Fibroblast of mammary gland (primary cell): ENCODE data around the gene COL11A2.

Source experiments
- DNase-seq: peaks from one replicate; pipeline ENCODE4 v3.0.0-alpha.2; 2010; ENCODE audit warnings: low read depth
- H3K4me3 ChIP-seq: 2 replicates; pipeline ENCODE4 v1.5.1; 2011; ENCODE audit warnings: low read depth, mild to moderate bottlenecking, low read length, moderate library complexity; ENCODE audit not compliant: control insufficient read depth
- CTCF ChIP-seq: conservative IDR thresholded peaks from 2 replicates; pipeline ENCODE4 v1.5.1; 2011; ENCODE audit warnings: low read depth, low read length, inconsistent platforms; ENCODE audit not compliant: control insufficient read depth, insufficient read depth

Gene COL11A2

DNA sequence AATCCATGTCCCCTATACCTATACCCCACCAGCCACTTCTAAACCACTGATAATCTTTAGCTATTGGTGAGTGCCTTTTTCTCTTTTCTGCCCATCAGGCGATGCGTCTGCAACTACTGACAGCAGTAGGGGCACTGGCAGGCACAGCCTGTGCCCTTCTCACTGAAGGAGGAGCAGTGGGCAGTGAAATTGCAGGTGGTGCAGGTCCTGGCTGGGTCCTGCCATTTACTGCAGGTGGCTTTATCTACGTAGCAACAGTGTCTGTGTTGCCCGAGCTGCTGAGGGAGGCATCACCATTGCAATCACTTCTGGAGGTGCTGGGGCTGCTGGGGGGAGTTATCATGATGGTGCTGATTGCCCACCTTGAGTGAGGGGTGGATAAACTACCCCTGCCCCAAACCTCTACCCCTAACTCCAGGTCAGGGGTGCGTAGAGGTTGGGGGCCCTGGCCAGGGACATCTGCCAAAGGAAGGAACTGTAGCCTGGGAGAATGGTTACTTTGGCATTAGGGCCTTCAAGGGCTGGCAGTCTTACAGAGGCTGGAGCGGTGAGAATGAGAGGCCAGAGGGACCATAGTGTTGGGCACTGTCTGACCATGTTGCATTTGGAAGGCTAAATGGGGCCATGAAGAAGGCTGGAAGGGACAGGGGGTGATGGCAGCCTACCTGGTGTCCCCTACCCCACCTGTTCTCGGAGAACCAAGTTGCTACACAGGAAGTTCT lies 11.3 kb upstream of the COL11A2 start:
- H3K4me3 ChIP-seq: no peak overlapping the region
- no peak for DNase-seq
- TF ChIP-seq CTCF: no peak

DNA sequence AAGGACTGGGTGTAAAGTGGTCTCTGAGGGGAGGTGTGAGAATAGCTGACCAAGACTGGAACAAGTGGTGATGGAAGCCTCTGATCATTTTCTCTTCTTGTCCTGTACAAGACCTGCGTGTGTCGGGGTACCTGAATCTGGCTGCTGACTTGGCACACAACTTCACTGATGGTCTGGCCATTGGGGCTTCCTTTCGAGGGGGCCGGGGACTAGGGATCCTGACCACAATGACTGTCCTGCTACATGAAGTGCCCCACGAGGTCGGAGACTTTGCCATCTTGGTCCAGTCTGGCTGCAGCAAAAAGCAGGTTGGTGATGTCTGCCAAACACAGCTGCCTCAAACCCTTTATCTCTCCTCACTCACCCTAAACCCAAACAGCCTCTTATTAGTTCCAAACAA lies 10.5 kb upstream of the COL11A2 start:
- H3K4me3 ChIP-seq: no peak overlapping the region
- no peak for DNase-seq
- no peak for TF ChIP-seq CTCF

DNA sequence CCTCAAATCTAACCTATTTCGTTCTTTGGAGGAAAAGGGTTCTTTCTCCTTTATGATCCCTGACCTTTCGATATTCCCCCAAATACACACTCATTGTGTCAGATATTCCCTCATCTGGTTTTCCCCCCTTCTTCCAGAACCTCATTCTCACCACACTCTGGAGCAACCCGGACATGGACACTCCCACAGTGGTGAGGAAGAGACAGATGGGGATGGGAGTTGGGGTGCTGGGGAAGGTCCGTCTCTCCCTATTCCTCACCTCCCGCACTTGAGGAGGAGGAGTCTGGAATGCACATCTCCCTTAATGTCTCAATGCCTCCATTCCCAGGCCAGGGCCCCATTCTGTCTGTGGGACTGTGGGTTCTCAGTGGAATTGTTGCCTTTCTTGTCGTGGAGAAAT lies 9.7 kb upstream of the COL11A2 start:
- H3K4me3 ChIP-seq: peak overlapping the region; percentile 99
- TF ChIP-seq CTCF: no peak
- DNase-seq: no peak

GRCh38 chr6:33201147-33201545 lies 8.9 kb upstream of the COL11A2 start:
- peak overlapping the region; percentile 99 for H3K4me3 ChIP-seq
- no peak for DNase-seq
- no peak for TF ChIP-seq CTCF

GRCh38 chr6:33200219-33201146 lies 8.2 kb upstream of the COL11A2 start, which contains the start of the genes RXRB and SLC39A7:
RXRB (minus strand) TSS chr6:33200665; CDS start chr6:33200476, 189 bp downstream.
SLC39A7 (plus strand) TSS chr6:33200867; CDS start chr6:33201246, 379 bp downstream.
- peak within 1 kb of the TSS; percentile 99 for H3K4me3 ChIP-seq
- DNase-seq: peak; percentile 99

More at GRCh38 chr6:33200219-33201146, 8.2 kb upstream of the COL11A2 start, which contains the start of the genes RXRB and SLC39A7:
- no peak for TF ChIP-seq CTCF
